ENCODE data around the gene MS4A18.
A peak's percentile ranks its signal among the peaks of the same experiment; 100 is the strongest.

The MS4A18 gene

DNA sequence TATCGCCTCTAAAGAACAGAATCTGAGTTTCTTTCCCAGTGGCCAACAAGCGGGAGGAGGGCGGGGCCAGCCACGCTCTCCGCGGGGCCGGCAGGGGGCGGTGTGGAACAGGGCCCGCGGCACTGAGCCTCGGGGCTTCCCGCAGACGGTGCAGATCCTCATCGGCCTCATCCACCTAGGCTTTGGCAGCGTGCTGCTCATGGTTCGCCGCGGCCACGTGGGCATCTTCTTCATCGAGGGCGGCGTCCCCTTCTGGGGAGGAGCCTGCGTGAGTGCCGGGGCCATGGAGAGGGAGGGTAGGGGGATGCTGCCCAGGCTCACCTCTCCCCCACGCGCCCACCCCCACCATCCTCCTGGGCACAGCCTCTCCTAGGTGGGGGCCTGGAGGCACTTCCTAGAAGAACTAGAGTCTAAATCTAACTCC lies 42.9 kb downstream of the MS4A18 start:
- TF ChIP-seq, protein P1, sequence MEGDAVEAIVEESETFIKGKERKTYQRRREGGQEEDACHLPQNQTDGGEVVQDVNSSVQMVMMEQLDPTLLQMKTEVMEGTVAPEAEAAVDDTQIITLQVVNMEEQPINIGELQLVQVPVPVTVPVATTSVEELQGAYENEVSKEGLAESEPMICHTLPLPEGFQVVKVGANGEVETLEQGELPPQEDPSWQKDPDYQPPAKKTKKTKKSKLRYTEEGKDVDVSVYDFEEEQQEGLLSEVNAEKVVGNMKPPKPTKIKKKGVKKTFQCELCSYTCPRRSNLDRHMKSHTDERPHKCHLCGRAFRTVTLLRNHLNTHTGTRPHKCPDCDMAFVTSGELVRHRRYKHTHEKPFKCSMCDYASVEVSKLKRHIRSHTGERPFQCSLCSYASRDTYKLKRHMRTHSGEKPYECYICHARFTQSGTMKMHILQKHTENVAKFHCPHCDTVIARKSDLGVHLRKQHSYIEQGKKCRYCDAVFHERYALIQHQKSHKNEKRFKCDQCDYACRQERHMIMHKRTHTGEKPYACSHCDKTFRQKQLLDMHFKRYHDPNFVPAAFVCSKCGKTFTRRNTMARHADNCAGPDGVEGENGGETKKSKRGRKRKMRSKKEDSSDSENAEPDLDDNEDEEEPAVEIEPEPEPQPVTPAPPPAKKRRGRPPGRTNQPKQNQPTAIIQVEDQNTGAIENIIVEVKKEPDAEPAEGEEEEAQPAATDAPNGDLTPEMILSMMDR (IDR thresholded peaks at IDR 0.05), result peak; percentile 87
- no peak for TF ChIP-seq ZFX (IDR thresholded peaks at IDR 0.05; ENCODE audit: borderline replicate concordance)
- no peak overlapping the region for H3K27ac ChIP-seq

GRCh38 chr11:60768202-60768601 lies 43.7 kb downstream of the MS4A18 start:
- H3K27ac ChIP-seq, result no peak overlapping the region
- TF ChIP-seq, protein P1 (IDR thresholded peaks at IDR 0.05), result no peak
- TF ChIP-seq ZFX (IDR thresholded peaks at IDR 0.05; ENCODE audit: borderline replicate concordance), result no peak

DNA sequence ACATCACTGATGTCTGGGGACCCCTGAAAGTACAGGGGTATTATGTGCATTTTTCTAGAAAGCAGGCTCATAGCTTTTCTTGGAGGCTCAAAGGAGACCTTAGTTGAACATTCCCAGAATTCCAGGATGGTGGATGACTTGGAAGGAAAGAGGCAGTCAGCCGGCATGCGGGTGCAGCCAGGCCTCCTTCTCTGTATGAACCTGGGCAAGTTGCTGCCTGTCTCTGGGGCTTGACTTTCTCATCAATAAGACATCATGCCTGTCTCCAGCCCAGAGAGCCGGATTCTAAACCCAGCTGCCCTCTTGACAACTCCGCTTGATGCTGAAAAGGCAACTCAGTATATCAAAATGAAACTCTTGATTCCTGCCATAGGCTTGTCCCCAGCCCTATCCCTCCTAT lies 44.8 kb downstream of the MS4A18 start:
- H3K27ac ChIP-seq, result no peak overlapping the region
- no peak for TF ChIP-seq ZFX (IDR thresholded peaks at IDR 0.05; ENCODE audit: borderline replicate concordance)
- TF ChIP-seq, protein P1 (IDR thresholded peaks at IDR 0.05), result no peak

- H3K27ac ChIP-seq, result no peak overlapping the region
- no peak for TF ChIP-seq ZFX (IDR thresholded peaks at IDR 0.05; ENCODE audit: borderline replicate concordance)
- TF ChIP-seq, protein P1 (IDR thresholded peaks at IDR 0.05), result no peak
Observed at GRCh38 chr11:60769811-60770210, 45.3 kb downstream of the MS4A18 start.

DNA sequence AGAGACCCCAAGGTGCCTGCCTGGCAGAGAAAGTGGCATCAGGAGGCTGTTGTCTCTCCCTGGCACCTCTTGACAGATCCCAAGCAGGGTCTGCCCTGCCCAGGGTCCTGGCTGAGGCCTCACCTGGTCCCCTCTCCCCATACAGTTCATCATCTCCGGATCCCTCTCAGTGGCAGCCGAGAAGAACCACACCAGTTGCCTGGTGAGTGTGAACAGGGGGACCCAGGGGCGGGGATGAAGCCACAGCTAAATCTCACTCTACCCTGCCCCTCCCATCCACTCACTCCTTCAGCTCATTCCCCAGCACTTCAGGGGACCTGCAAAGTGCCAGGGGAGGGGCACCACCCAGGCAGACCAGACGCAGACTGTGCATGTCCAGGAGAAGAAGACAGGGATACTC lies 46.6 kb downstream of the MS4A18 start:
- TF ChIP-seq ZFX (IDR thresholded peaks at IDR 0.05; ENCODE audit: borderline replicate concordance), result no peak
- TF ChIP-seq, protein P1 (IDR thresholded peaks at IDR 0.05), result no peak

DNA sequence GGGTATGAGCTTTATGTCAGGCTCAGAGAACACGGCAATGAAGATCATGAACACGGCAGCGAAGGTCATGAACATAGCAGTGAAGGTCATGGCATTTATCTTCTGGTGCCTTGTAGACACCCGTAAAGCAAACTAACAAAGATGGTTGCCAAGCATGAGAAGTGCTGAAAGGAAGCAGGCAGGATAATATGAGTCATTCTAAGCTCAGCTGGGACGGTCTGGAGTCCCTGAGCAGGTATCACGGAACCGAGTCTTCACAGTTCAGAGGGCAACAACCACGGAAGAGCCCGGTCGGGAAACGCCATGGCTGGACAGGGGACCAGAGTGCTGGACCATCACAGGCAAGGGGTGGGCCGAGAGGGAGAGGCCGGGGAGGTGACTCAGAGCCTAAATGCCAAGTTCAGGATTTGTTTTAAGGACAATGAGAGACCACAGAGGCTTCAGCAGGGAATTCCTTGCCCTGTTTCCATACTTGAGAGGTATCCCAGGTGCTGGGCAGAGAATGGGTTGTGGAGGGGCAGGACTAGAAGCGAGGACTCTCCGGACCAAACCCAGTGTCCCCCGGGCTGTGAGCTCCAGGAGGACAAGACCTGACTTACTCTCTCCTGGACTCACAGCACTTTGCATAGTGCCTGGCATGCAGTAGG lies 47.5 kb downstream of the MS4A18 start:
- no peak overlapping the region for H3K27ac ChIP-seq
- TF ChIP-seq, protein P1 (IDR thresholded peaks at IDR 0.05), result no peak
- no peak for TF ChIP-seq ZFX (IDR thresholded peaks at IDR 0.05; ENCODE audit: borderline replicate concordance)

More for the DNA sequence above, 46.6 kb downstream of the MS4A18 start:
- no peak overlapping the region for H3K27ac ChIP-seq

- TF ChIP-seq ZFX (IDR thresholded peaks at IDR 0.05; ENCODE audit: borderline replicate concordance), result no peak
- TF ChIP-seq, protein P1 (IDR thresholded peaks at IDR 0.05), result no peak
Observed at GRCh38 chr11:60772666-60773065, 48.1 kb downstream of the MS4A18 start.

More at GRCh38 chr11:60772666-60773065, 48.1 kb downstream of the MS4A18 start:
- H3K27ac ChIP-seq, result no peak overlapping the region
